Measurements from ENCODE around the gene VPS8. TPM values are rescaled to one million over a fixed set of nuclear protein-coding genes. Genes with fewer than 3 reads are reported as not detected.

The VPS8 gene
- total RNA-seq, 1 donor = 95.2 TPM

DNA sequence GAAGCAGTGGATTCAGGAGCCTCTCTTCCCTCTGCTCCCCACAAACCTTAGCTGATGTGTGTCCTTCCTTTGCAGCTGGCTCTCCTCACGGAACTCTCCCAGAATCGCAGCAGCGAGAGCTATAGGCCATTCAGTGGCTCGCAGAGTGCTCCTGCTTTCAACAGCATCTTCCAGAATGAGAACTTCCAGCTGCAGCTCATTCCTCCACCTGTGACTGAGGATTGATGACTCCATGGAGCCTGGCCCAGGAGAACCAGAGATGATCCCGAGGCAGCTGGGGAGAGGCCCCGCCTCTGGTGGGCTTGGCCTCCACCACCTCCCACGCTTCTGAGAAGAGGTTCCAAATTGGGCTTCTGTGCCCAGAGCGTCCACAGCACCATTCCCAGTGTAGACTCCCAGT lies 239.8 kb downstream of the VPS8 start:
- H3K9me3 ChIP-seq (ENCODE audit: low read depth, low read length) = no peaks in the 10 kb centered on the region
- no peak overlapping the region for H3K27ac ChIP-seq (ENCODE audit: low read depth, low read length)
- no peak overlapping the region for H3K4me3 ChIP-seq (ENCODE audit: insufficient read depth, low read length)
- no peaks in the 10 kb centered on the region for H3K79me2 ChIP-seq (ENCODE audit: insufficient read depth, low read length)
- H3K4me1 ChIP-seq (ENCODE audit: insufficient read depth, low read length) = no peaks in the 10 kb centered on the region
- no peaks in the 10 kb centered on the region for H4K20me1 ChIP-seq (ENCODE audit: insufficient read depth, low read length)
- H3K27me3 ChIP-seq (ENCODE audit: insufficient read depth, low read length) = no peaks in the 10 kb centered on the region
- peaks cover 14% of the 10 kb centered on the region for H3K36me3 ChIP-seq (ENCODE audit: insufficient read depth, low read length)
- no peak overlapping the region for H3K4me2 ChIP-seq (ENCODE audit: insufficient read depth, low read length)
- no peak for DNase-seq (ENCODE audit: insufficient read length, low spot score, missing footprints)
- TF ChIP-seq, protein P1, sequence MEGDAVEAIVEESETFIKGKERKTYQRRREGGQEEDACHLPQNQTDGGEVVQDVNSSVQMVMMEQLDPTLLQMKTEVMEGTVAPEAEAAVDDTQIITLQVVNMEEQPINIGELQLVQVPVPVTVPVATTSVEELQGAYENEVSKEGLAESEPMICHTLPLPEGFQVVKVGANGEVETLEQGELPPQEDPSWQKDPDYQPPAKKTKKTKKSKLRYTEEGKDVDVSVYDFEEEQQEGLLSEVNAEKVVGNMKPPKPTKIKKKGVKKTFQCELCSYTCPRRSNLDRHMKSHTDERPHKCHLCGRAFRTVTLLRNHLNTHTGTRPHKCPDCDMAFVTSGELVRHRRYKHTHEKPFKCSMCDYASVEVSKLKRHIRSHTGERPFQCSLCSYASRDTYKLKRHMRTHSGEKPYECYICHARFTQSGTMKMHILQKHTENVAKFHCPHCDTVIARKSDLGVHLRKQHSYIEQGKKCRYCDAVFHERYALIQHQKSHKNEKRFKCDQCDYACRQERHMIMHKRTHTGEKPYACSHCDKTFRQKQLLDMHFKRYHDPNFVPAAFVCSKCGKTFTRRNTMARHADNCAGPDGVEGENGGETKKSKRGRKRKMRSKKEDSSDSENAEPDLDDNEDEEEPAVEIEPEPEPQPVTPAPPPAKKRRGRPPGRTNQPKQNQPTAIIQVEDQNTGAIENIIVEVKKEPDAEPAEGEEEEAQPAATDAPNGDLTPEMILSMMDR (IDR thresholded peaks at IDR 0.05; ENCODE audit: extremely low read depth, low read depth, low read length) = no peak
- H2AFZ ChIP-seq (ENCODE audit: low read length) = no peak overlapping the region

DNA sequence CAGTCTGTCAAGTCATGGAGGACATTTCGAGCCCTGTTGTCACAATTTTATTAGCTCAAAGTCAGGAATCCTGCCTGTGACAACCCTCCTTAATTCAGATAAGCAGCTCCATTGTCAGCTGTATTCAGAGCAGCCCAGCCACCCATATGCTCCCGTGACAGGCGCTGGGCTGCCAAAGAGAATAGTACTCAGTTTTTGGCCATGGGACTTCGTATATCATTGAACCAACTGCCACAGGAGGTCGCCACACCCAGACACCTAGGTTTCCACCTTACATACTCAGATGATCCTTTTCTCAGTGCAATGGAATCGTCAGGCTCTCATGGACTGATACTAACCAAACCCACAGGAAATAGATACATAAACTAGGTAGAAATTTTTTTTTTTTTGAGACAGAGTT lies 240.7 kb downstream of the VPS8 start:
- H3K4me2 ChIP-seq (ENCODE audit: insufficient read depth, low read length) = no peak overlapping the region
- H3K27me3 ChIP-seq (ENCODE audit: insufficient read depth, low read length) = no peaks in the 10 kb centered on the region
- no peak overlapping the region for H3K27ac ChIP-seq (ENCODE audit: low read depth, low read length)
- H3K9me3 ChIP-seq (ENCODE audit: low read depth, low read length) = no peaks in the 10 kb centered on the region
- H2AFZ ChIP-seq (ENCODE audit: low read length) = no peak overlapping the region
- H3K4me3 ChIP-seq (ENCODE audit: insufficient read depth, low read length) = no peak overlapping the region
- TF ChIP-seq, protein P1 (IDR thresholded peaks at IDR 0.05; ENCODE audit: extremely low read depth, low read depth, low read length) = no peak
- no peaks in the 10 kb centered on the region for H3K4me1 ChIP-seq (ENCODE audit: insufficient read depth, low read length)
- no peak for DNase-seq (ENCODE audit: insufficient read length, low spot score, missing footprints)
- no peaks in the 10 kb centered on the region for H3K79me2 ChIP-seq (ENCODE audit: insufficient read depth, low read length)
- no peaks in the 10 kb centered on the region for H4K20me1 ChIP-seq (ENCODE audit: insufficient read depth, low read length)
- H3K36me3 ChIP-seq (ENCODE audit: insufficient read depth, low read length) = peaks cover 14% of the 10 kb centered on the region

DNA sequence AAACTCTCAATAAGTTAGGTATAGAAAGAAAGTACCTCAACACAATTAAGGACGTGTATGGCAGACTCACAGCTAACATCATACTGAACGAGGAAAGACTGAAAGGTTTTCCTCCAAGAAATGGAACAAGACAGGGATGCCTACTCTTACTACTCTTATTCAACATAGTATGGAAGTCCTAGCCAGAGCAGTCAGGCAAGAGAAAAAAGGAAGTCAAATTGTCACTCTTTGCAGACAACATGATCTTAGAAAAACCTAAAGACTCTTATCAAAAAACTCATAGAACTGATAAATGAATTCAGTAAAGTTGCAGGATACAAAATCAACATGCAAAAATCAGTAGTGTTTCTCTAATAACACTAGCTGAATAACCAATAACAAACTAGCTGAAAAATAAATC lies 244.9 kb downstream of the VPS8 start:
- no peak overlapping the region for H2AFZ ChIP-seq (ENCODE audit: low read length)
- H3K4me2 ChIP-seq (ENCODE audit: insufficient read depth, low read length) = no peak overlapping the region
- peaks cover 6% of the 10 kb centered on the region for H3K36me3 ChIP-seq (ENCODE audit: insufficient read depth, low read length)
- H4K20me1 ChIP-seq (ENCODE audit: insufficient read depth, low read length) = no peaks in the 10 kb centered on the region
- no peaks in the 10 kb centered on the region for H3K9me3 ChIP-seq (ENCODE audit: low read depth, low read length)
- TF ChIP-seq, protein P1 (IDR thresholded peaks at IDR 0.05; ENCODE audit: extremely low read depth, low read depth, low read length) = no peak
- no peak for DNase-seq (ENCODE audit: insufficient read length, low spot score, missing footprints)
- H3K4me1 ChIP-seq (ENCODE audit: insufficient read depth, low read length) = no peaks in the 10 kb centered on the region
- H3K27me3 ChIP-seq (ENCODE audit: insufficient read depth, low read length) = no peaks in the 10 kb centered on the region
- no peak overlapping the region for H3K4me3 ChIP-seq (ENCODE audit: insufficient read depth, low read length)
- no peaks in the 10 kb centered on the region for H3K79me2 ChIP-seq (ENCODE audit: insufficient read depth, low read length)
- H3K27ac ChIP-seq (ENCODE audit: low read depth, low read length) = no peak overlapping the region

DNA sequence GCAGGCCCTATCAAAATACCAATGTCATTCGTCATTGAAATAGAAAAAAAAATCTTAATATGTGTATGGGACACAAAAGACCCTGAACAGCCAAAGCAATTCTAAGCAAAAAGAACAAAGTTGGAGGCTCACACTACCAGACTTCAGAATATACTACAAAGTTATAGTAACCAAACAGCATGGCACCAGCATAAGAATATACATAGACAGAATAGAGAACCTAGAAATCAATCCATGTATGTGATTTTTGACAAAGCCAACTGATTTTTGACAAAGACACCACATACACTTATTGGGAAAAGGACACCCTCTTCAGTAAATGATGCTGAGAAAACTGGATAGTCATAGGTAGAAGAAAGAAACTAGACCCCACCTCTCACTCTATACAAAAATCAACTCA lies 245.9 kb downstream of the VPS8 start:
- no peak overlapping the region for H3K4me3 ChIP-seq (ENCODE audit: insufficient read depth, low read length)
- no peak overlapping the region for H3K27ac ChIP-seq (ENCODE audit: low read depth, low read length)
- no peaks in the 10 kb centered on the region for H3K36me3 ChIP-seq (ENCODE audit: insufficient read depth, low read length)
- no peak for DNase-seq (ENCODE audit: insufficient read length, low spot score, missing footprints)
- no peak overlapping the region for H3K4me2 ChIP-seq (ENCODE audit: insufficient read depth, low read length)
- no peaks in the 10 kb centered on the region for H3K4me1 ChIP-seq (ENCODE audit: insufficient read depth, low read length)
- TF ChIP-seq, protein P1 (IDR thresholded peaks at IDR 0.05; ENCODE audit: extremely low read depth, low read depth, low read length) = no peak
- no peak overlapping the region for H2AFZ ChIP-seq (ENCODE audit: low read length)
- H3K79me2 ChIP-seq (ENCODE audit: insufficient read depth, low read length) = no peaks in the 10 kb centered on the region
- H3K9me3 ChIP-seq (ENCODE audit: low read depth, low read length) = no peaks in the 10 kb centered on the region
- H3K27me3 ChIP-seq (ENCODE audit: insufficient read depth, low read length) = no peaks in the 10 kb centered on the region
- no peaks in the 10 kb centered on the region for H4K20me1 ChIP-seq (ENCODE audit: insufficient read depth, low read length)
